Epithelial cell of esophagus (primary cell): Measurements from ENCODE around the gene BATF.

Source experiments
- DNase-seq: peaks from one replicate; pipeline ENCODE4 v3.0.0; 2010; ENCODE audit warnings: low read depth
- H3K4me3 ChIP-seq: 2 replicates; pipeline ENCODE4 v1.5.1; 2011; ENCODE audit warnings: mild to moderate bottlenecking, low read length, control low read depth
- TF ChIP-seq, protein P1 (sequence below): IDR thresholded peaks from 2 replicates; pipeline ENCODE4 v1.5.1; 2011; ENCODE audit warnings: low read depth, mild to moderate bottlenecking, low read length, control low read depth, inconsistent platforms; ENCODE audit not compliant: insufficient read depth; ENCODE audit errors: missing control alignments

BATF gene

DNA sequence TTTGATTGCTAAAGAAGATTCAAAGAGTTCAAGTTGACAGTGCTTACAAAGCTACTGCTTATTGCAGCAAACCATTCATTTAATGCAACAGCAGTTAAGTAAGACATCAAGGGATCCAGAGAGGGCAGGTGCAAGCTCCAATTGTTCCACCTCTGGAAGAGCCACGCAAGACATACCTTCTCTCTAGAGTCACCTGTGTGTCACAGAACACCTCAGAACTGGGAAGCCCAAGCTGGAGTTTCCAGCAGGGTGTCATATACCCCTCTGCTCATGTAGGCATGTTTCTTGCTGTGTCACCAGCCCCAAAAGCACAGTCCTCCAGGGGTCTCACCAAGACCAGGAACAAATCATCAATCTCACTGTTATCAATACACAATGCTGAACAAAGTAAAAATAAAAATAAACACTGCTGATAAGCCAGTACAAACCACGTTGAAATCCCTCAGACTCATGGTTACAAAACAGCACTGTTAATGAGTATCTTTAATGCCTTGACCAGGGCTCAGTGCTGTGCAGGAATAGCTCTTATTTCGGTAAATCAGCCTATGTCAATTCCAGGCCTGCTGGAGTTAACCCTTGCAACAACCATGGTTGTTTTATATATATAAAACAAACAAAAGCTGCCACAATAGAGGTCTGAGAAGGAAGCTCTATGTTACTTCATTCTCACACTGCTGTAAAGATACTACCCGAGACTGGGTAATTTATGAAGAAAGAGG is 37.4 kb upstream of the BATF start:
- H3K4me3 ChIP-seq: no peak overlapping the region
- DNase-seq: peak; percentile 18
- TF ChIP-seq, protein P1, sequence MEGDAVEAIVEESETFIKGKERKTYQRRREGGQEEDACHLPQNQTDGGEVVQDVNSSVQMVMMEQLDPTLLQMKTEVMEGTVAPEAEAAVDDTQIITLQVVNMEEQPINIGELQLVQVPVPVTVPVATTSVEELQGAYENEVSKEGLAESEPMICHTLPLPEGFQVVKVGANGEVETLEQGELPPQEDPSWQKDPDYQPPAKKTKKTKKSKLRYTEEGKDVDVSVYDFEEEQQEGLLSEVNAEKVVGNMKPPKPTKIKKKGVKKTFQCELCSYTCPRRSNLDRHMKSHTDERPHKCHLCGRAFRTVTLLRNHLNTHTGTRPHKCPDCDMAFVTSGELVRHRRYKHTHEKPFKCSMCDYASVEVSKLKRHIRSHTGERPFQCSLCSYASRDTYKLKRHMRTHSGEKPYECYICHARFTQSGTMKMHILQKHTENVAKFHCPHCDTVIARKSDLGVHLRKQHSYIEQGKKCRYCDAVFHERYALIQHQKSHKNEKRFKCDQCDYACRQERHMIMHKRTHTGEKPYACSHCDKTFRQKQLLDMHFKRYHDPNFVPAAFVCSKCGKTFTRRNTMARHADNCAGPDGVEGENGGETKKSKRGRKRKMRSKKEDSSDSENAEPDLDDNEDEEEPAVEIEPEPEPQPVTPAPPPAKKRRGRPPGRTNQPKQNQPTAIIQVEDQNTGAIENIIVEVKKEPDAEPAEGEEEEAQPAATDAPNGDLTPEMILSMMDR: no peak

DNA sequence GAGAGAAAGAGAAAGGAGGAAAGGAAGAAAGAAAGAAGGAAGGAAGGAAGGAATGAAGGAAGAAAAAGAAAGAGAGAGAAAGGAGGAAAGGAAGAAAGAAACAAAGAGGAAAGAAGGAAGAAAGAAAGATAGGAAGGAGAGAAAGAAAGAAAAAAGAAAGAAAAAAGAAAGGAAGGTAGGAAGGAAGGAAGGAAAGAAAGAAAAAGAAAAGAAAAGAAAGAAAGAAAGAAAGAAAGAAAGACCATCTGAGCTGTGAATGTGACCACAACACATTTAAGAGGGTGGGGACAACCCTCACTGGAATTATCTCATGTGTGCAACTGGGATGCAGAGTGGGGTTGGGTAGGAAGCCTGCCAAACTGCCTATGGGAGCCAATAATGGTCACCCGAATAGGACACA is 36.0 kb upstream of the BATF start:
- no peak for DNase-seq
- H3K4me3 ChIP-seq: no peak overlapping the region
- TF ChIP-seq, protein P1: no peak

DNA sequence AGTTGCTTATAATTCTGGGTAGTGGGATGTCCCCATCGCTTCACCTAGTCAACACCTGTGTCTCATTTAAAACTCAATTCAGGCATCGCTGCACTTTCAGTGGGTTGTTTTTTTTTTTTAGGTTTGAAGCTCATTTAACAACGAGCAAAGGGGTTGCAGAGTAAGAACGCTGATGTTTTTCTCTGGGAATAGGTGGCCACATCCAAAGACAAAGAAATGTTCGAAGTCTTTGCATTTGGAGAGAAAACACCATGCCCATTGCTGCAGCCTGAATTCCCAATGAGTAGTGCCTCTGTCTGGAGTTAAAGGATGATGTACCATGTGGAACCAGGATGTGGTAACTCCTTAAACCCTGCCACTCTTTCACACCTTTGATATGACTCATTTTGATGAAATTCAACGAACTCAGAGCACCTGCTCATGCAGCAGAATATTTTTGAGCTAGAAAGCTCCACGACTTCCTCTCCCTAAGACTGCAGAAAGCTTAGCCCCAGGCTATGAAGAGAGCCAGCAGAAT is 35.1 kb upstream of the BATF start:
- H3K4me3 ChIP-seq: no peak overlapping the region
- TF ChIP-seq, protein P1: no peak
- DNase-seq: peak; percentile 88

DNA sequence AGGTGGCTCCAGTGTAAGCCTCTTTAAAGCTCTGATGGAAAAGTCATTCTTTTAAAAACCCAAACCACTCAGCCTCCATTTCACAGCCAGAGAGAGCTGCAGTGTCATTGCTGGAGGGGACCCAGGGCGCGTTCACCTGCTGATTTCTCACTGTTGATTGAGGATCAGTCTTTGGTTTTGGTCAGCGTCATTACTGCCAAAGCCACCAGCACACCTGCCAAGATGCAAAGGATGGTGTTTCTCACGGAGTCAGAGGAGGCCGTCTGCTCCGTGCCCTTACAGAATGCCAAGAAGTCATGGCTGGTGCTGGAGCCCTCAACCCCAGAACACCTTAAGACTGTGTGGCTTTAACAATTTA is 32.8 kb upstream of the BATF start:
- TF ChIP-seq, protein P1: no peak
- no peak for DNase-seq
- no peak overlapping the region for H3K4me3 ChIP-seq

DNA sequence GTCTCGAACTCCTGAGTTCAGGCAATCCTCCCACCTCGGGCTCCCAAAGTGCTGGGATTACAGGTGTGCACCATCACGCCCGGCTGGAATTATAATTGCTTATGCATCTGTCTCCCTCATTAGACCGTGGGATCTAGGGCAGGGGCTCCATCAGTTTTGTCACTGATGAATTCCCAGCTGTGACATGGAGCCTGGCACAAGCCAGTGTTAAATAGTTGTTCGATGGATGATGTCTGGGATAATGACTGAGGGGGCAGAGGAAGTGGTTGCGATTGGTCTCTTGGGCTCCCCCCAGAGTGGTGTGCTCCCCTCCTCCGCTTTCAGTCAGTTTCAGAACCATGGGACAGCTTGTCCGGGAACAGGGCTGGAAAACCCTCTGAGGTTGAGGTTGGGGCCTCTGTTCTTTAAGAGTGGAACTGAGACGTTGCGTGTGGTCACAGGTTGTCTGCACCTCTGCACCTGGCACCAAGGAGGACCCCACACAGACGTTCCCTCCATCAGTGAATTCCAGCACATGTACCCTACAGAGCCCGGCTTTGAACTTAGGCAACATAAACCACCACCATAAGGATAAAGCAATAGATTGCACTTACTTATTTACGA is 30.8 kb upstream of the BATF start:
- TF ChIP-seq, protein P1: no peak
- no peak for DNase-seq
- H3K4me3 ChIP-seq: no peak overlapping the region

DNA sequence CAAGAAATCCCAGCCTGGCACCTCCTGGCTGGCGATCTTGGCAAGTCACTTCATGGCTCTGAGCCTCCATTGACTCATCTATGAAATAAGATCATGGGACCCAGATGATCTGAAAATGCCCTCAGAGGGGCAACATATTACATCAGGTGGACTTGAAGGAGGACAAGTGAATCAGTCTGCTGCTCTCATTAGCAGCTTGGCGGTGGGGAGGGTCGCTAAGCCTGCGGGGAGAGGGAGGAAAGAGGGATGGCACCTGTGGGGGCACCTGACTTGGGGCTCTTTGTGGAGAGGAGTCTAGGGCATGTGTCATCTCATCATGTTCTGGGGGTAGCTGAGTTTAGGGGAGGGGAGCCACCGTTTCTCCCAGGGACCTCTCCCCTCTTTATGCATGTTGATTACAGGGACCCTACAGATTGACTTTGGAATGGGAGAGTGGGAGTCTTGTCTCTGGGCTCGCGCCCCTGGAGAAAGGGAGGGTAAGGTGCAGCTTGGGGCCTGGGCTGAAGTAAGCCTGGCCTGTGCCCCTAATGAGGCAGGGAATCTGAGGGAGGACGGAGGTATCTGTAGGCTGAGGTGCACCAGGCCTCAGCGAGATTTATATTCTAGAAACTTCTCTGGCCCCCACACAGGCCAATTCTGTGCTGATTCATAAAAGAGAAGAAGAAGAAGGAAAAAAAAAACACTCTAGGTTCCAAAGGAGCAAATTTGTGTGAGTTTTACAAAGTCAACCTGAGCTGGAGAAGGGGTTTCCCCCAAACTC is 29.3 kb upstream of the BATF start:
- TF ChIP-seq, protein P1: no peak

More for the DNA sequence above, 29.3 kb upstream of the BATF start:
- H3K4me3 ChIP-seq: no peak overlapping the region
- no peak for DNase-seq
